AG09319 (cell line): ENCODE results near the gene ORC6.

Experiments
- DNase-seq: peaks from one replicate; pipeline ENCODE4 v3.0.0-alpha.2; 2010; ENCODE audit warnings: low read depth; ENCODE audit errors: extremely low read depth
- CTCF ChIP-seq: IDR thresholded peaks from 2 replicates; pipeline ENCODE4 v1.5.1; 2011; ENCODE audit warnings: low read depth, mild to moderate bottlenecking, inconsistent platforms, low read length, moderate library complexity

ORC6 gene

DNA sequence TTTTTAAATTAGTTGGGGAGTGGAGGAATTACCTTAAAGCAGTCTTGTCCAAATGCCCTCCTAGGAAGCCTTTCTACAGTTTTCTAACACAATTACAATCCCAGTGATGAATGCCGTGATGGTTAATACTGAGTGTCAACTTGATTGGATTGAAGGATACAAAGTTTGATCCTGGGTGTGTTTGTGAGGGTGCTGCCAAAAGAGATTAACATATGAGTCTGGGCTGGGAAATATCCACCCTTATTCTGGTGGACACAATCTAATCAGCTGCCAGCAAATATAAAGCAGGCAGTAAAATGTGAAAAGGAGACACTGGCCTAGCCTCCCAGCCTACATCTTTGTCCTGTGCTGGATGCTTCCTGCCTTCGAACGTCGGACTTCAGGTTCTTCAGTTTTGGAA is 12.2 kb downstream of the ORC6 start:
- TF ChIP-seq CTCF = no peak
- no peak for DNase-seq

DNA sequence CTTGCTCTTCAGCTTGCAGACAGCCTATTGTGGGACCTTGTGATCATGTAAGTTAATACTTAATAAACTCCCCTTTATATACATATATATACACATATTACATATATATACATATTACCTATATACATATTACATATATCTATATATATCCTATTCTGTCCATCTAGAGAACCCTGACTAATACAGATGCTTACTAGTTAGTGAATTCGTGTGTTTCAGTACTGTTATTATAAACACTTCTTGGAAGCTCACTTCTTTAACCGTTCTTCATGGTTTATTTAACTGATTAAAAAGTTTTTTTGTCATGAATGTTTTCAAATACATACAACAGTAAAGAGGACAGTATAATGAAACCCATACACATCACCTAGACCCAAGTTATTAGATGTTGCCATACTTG is 12.6 kb downstream of the ORC6 start:
- DNase-seq = no peak
- TF ChIP-seq CTCF = no peak

GRCh38 chr16:46706642-46707041 is 17.2 kb downstream of the ORC6 start:
- no peak for DNase-seq
- no peak for TF ChIP-seq CTCF

GRCh38 chr16:46709469-46710005 is 20.1 kb downstream of the ORC6 start:
- no peak for DNase-seq
- TF ChIP-seq CTCF = no peak

GRCh38 chr16:46711106-46712058 is 21.9 kb downstream of the ORC6 start:
- DNase-seq = no peak
- TF ChIP-seq CTCF = no peak

- DNase-seq = no peak
- TF ChIP-seq CTCF = no peak
Observed at GRCh38 chr16:46712911-46713310, 23.5 kb downstream of the ORC6 start.

GRCh38 chr16:46713634-46714033 is 24.2 kb downstream of the ORC6 start:
- no peak for DNase-seq
- TF ChIP-seq CTCF = no peak
